IPS-11a (cell line): ENCODE data around the gene HORMAD1.
"Not testable (repeated sequence)": the region's sequence is repeated elsewhere in the genome, so short reads cannot be mapped to it uniquely, and the experiment has no call there.

Experiments
- H3K4me3 ChIP-seq: one replicate; pipeline ENCODE4 v1.5.1; 2013; ENCODE audit warnings: low read depth, low read length, control low read depth

Gene HORMAD1, protein sequence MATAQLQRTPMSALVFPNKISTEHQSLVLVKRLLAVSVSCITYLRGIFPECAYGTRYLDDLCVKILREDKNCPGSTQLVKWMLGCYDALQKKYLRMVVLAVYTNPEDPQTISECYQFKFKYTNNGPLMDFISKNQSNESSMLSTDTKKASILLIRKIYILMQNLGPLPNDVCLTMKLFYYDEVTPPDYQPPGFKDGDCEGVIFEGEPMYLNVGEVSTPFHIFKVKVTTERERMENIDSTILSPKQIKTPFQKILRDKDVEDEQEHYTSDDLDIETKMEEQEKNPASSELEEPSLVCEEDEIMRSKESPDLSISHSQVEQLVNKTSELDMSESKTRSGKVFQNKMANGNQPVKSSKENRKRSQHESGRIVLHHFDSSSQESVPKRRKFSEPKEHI

GRCh38 chr1:150720703-150721102 lies at the start of gene HORMAD1:
TSS of gene HORMAD1 (minus strand) at chr1:150720895. CDS start at chr1:150719505, 1,390 bp downstream.
- no peak within 1 kb of the TSS for H3K4me3 ChIP-seq

GRCh38 chr1:150767704-150768103 lies 47.0 kb upstream of the HORMAD1 start:
- not testable (repeated sequence) for H3K4me3 ChIP-seq

DNA sequence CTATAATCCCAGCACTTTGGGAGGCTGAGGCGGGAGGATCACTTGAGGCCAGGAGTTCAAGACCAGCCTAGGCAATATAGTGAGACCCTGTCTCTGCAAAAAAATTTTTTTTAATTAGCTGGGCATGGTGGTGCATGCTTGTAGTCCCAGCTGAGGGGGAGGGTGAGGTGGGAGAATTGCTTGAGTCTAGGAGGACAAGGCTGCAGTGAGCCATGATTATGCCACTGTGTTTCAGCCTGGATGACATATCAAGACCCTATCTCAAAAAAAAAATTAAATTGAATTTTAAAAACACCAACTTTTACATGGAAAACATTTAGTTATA lies 45.2 kb upstream of the HORMAD1 start:
- not testable (repeated sequence) for H3K4me3 ChIP-seq

DNA sequence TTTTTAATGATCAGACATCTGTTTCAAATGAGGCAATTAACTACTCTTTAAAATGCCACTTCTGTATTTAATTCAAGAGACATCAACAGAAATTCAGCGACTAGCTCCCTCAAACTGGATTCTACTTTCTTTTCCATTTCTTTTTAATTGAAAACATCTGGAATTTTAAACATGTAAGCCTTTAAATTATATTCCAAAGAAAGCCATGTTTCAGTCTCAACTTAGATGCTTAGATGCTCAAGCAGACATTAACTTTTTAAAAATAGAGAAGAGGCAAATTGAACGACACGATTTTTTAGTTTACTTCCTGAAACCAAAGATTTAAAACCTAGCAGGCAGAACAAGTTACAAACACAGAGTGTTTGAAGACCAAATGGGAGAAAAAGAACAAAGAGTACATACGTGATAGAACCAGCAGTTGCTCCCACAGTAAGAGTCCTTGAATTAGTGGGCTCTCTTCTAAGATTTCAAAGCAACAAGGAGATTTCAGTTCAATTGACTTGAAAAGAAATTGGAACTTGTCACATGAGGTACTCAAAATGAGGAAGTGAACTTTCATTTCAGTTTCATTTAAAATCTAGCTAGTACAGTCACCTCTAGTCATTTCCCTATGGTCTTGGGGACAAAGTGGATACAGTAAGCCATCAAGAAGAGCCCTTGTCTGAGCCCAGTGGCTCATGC lies 44.7 kb upstream of the HORMAD1 start, which contains the start of gene CTSS:
TSS of gene CTSS (minus strand) at position 483 of the 681 bp plus-strand sequence. CDS start 1,015 bp downstream, outside the sequence.
- H3K4me3 ChIP-seq, result no peak within 1 kb of the TSS

DNA sequence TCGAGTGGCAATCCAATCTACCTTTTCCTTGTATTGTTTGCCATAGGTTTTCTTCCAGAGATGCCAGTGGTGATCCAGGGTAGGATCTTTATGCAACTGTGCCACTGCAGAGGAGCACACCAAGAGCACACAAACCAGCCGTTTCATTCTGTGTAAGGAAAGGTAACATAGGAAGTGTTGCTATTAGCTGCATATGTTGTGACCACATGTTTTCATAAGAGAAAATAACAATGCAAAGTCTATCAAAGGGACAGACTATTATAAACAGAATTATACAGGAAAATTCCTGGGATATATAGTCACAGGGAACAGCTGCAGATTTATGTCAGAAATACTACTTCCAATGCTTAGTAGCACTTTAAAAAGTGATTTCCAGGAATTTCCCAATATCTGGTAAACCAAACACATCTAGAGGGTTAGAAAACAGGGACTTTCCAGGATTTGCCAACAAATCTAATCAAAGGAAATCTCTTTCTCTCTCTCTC lies 44.0 kb upstream of the HORMAD1 start:
- no peak overlapping the region for H3K4me3 ChIP-seq

- H3K4me3 ChIP-seq, result no peak overlapping the region
Observed at GRCh38 chr1:150763018-150763417, 42.3 kb upstream of the HORMAD1 start.

DNA sequence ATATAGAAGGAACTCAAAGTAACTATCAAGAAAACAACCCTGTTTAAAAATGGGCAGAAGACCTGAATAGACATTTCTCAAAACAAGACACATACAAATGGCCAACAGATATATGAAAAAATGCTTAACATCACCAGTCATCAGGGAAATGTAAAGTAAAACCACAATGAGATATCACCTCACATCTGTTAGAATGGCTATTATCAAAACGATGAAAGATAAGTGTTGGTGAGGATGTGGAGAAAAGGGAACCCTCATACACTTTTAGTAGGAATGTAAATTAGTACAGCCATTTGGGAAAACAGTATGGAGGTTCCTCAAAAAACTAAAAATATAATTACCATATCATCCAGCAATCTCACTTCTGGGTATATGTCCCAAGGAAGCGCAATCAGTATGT lies 41.9 kb upstream of the HORMAD1 start:
- H3K4me3 ChIP-seq, result no peak overlapping the region

DNA sequence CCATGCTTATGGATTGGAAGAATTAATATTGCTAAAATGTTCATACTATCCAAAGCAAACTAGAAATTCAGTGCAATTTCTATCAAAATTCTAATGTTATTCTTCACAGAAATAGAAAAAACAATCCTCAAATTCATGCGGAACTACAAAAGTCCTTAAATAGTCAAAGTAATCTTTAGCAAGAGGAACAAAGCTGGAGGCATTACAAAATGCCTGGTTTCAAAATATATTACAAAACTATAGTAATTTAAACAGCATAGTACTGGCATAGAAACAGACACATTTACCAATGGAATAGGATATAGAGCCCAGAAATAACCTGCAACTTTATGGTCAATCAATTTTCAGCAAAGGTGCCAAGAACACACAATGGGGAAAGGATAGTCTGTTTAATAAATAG lies 41.1 kb upstream of the HORMAD1 start:
- H3K4me3 ChIP-seq, result no peak overlapping the region

- H3K4me3 ChIP-seq, result no peak overlapping the region
Observed at GRCh38 chr1:150760013-150760412, 39.3 kb upstream of the HORMAD1 start.

- H3K4me3 ChIP-seq, result no peak overlapping the region
Observed at GRCh38 chr1:150753416-150753815, 32.7 kb upstream of the HORMAD1 start.

- no peak overlapping the region for H3K4me3 ChIP-seq
Observed at GRCh38 chr1:150751443-150751842, 30.7 kb upstream of the HORMAD1 start.

DNA sequence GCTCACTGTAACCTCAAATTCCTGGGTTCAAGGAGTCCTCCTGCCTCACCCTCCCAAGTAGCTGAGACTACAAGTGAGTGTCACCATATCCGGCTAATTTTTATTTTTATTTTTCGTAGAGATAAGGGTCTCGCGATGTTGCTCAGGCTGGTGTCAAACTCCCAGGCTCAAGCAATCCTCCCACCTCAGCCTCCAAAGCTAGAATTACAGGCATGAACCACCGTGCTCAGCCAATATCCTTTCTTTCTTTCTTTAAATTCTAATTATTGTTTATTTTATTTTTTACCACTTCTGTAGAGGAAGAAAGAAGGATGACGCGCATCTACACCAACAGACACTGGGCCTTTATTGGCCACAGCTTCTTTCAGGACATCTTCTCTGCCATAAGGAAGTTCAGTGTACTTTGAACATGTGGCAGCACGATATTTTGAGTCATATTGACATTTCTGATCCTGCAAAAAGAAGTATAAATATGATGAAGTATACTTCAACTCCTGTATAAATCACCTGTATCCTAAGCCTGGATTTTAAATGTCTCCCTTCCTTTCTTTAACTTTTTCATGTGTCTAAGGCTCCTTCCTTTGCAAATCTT lies 29.1 kb upstream of the HORMAD1 start:
- H3K4me3 ChIP-seq, result no peak overlapping the region

DNA sequence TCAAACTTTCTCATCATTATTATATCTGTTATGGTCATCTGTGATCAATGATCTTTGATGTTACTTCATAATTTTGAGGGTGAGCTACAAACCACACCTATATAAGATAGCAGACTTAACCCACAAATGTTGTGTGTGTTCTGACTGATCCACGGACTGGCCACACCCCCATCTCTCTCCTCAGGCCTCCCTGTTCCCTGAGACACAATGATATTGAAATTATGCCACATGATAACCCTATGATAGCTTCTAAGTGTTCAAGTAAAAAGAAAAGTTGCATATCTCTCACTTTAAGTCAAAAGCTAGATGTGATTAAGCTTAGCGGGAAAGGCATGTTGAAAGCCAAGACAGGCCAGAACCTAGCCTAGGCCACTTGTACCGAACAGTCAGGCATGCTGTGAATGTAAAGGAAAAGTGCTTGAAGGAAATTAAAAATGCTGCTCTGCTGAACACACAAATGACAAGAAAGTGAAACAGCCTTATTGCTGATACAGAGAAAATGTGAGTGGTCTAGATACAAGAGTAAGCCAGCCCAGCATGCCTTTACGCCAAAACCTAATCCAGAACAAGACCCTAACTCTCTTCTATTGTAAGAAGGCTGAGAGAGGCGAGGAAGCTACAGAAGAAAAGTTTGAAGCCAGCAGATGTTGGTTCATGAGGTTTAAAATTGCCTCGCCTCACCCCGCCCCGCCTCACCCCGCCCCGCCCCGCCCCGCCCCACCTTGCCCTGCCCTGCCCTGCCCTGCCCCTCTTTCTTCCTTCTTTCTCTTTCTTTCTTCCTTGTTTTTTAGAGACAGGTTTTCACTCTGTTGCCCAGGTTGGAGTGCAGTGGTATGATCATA lies 28.4 kb upstream of the HORMAD1 start:
- H3K4me3 ChIP-seq, result no peak overlapping the region

DNA sequence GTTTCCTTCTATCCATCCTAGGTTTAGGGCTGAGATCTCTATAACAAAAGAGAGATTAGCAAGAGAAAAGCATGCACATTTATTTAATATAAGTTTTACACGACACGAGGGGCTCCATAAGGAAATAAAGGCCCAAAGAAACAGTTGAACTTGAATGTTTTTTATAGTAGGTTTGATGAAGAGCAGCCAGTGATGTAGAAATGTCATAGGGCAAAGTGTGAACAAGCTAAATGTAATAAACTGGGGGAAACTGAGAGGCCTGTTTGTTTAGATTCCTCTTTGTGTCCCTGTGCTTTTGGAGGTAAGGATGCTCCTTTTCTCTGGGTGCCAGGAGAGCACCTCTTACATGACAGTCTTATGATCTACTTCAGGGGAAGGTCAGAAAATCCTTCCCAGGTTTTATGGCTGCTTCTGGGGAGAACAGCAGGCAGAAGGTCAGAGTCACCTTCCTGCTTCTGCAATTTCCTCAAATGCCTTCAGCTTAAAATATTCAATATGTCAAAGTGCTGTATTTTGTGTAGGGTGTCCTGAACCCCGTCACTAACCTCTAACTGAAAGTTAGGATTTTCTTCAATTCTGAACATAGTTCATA lies 9.5 kb upstream of the HORMAD1 start:
- no peak overlapping the region for H3K4me3 ChIP-seq

DNA sequence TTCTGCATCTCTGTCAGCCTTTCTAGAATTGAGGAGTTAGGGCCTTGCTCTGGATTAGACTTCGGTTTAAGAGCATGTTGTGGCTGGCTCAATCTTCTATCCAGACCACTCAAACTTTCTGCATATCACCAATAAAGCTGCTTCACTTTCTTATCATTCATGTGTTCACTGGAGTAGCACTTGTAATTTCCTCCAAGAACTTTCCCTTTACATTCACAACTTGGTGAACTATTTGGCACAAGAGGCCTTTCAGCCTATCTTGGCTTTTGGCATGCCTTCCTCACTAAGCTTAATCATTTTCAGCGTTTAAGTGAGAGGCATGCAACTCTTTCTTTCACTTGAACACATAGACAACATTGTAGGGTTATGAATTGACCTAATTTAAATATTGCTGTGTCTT lies 3.6 kb upstream of the HORMAD1 start:
- no peak overlapping the region for H3K4me3 ChIP-seq

GRCh38 chr1:150720098-150720497 lies 597 bp downstream of the HORMAD1 start:
- no peak overlapping the region for H3K4me3 ChIP-seq

GRCh38 chr1:150718225-150718891 lies 2.3 kb downstream of the HORMAD1 start:
- no peak overlapping the region for H3K4me3 ChIP-seq

- H3K4me3 ChIP-seq, result not testable (repeated sequence)
Observed at GRCh38 chr1:150709031-150709430, 11.7 kb downstream of the HORMAD1 start.

- H3K4me3 ChIP-seq, result no peak overlapping the region
Observed at GRCh38 chr1:150708595-150708994, 12.1 kb downstream of the HORMAD1 start.

DNA sequence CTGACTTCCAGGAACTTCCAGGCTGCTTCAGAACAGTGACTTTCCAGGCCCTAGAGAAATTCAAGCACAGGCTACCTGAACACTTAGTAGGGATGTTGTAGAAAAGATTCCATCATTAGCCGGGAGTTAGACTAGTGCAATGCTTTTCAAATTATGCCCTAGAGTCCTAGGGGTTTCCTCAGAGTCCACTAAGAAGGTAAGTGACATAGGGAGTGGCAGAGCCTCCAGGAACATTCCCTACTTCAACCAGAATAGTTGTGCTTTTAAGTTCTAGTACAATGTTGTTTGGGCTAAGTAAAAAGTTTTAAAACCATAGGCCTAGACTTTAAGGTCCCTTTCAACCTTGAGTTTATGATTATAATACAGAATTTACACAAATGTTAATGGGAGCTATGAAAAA lies 14.6 kb downstream of the HORMAD1 start:
- H3K4me3 ChIP-seq, result no peak overlapping the region
